Mammary epithelial cell (primary cell): Measurements from ENCODE around the gene CAPN11.

Source experiments
- EZH2 ChIP-seq: IDR thresholded peaks from 2 replicates; pipeline ENCODE4 v1.6.1; 2012; ENCODE audit warnings: low read length, inconsistent platforms, borderline replicate concordance
- TF ChIP-seq, protein P1 (sequence below), 2 donors: IDR thresholded peaks in 1 of 2; conservative IDR thresholded peaks in 1 of 2; 2 replicates each; pipeline ENCODE4 v1.5.1; 2011 to 2012; ENCODE audit warnings: inconsistent platforms in 2 of 2, low read length in 2 of 2, mild to moderate bottlenecking in 2 of 2, control low read depth in 1 of 2, low read depth in 1 of 2; ENCODE audit not compliant: insufficient read depth in 1 of 2; ENCODE audit errors: extremely low read depth in 1 of 2

DNA sequence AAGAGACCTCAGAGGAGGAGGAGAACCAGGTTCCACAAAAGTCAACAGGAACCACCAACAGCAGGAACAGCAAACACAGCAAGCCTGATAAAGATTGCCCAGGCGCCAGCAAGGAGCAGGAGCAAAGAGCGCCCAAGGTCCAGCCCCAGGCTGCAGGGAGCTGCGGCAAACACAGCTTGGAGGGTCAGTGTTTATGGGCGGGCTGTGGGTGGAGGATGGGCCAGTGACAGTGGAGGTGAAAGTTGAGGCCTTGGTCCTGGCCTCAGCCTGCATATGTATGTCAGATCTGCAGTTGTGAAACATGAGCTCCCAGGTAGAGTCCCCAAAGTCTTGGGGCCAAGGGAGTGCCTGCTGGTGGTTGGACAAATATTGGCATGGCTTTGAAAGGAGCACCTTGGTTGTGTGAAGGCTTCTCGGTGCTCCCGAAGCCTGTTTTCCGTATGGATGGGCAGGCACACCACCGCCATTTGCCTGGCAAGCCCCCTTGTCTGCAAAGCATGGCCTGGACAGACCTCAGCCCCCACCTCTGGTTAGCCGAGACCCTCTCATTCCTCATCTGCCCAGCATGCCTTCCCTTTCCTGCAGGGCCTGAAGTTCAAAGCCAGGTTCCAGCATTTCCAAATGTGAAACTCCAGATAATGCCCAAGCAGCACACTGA, 2.0 kb upstream of the CAPN11 start:
- TF ChIP-seq EZH2: no peak
- TF ChIP-seq, protein P1, sequence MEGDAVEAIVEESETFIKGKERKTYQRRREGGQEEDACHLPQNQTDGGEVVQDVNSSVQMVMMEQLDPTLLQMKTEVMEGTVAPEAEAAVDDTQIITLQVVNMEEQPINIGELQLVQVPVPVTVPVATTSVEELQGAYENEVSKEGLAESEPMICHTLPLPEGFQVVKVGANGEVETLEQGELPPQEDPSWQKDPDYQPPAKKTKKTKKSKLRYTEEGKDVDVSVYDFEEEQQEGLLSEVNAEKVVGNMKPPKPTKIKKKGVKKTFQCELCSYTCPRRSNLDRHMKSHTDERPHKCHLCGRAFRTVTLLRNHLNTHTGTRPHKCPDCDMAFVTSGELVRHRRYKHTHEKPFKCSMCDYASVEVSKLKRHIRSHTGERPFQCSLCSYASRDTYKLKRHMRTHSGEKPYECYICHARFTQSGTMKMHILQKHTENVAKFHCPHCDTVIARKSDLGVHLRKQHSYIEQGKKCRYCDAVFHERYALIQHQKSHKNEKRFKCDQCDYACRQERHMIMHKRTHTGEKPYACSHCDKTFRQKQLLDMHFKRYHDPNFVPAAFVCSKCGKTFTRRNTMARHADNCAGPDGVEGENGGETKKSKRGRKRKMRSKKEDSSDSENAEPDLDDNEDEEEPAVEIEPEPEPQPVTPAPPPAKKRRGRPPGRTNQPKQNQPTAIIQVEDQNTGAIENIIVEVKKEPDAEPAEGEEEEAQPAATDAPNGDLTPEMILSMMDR (conservative IDR thresholded peaks at IDR 0.05 in 1 of 2, IDR thresholded peaks at IDR 0.05 in 1 of 2; ENCODE audit: extremely low read depth in 1 of 2, insufficient read depth in 1 of 2, low read depth in 1 of 2, low read length in 2 of 2): no peak
